SK-N-SH treated with all-trans-retinoic acid at 6 μM for 48 hours (cell line): ENCODE measurements around the gene CD47.

ENCODE experiments used
- ATAC-seq: fragments of 200-7000 bp; cut with Tn5 transposase; 3 replicates; pipeline ENCODE4 v1.9.1; 2020; ENCODE audit warnings: mild to moderate bottlenecking, moderate library complexity
- ARNTL ChIP-seq: fragments of 450-650 bp; formaldehyde crosslinking; IDR thresholded peaks from 2 replicates; pipeline ENCODE4 v1.5.0; 2020; ENCODE audit warnings: low read depth, mild to moderate bottlenecking, moderate library complexity, borderline replicate concordance
- BACH2 ChIP-seq: fragments of 250-450 bp; sonication (Bioruptor Pico); IDR thresholded peaks from 2 replicates; pipeline ENCODE4 v1.9.0; 2021; ENCODE audit warnings: mild to moderate bottlenecking, borderline replicate concordance
- CSDC2 ChIP-seq: fragments of 250-450 bp; sonication (Bioruptor Pico); IDR thresholded peaks from 2 replicates; pipeline ENCODE4 v1.5.0; 2020; ENCODE audit warnings: mild to moderate bottlenecking, moderate library complexity
- CSRNP3 ChIP-seq: fragments of 250-450 bp; sonication (Bioruptor Pico); IDR thresholded peaks from 2 replicates; pipeline ENCODE4 v1.5.1; 2021; ENCODE audit warnings: mild to moderate bottlenecking, moderate library complexity
- ESRRG ChIP-seq: fragments of 250-450 bp; sonication (Bioruptor Pico); IDR thresholded peaks from 2 replicates; pipeline ENCODE4 v1.6.1; 2021; ENCODE audit warnings: mild to moderate bottlenecking
- GLIS3 ChIP-seq: fragments of 250-450 bp; sonication (Bioruptor Pico); IDR thresholded peaks from 2 replicates; pipeline ENCODE4 v1.5.0; 2020; ENCODE audit warnings: mild to moderate bottlenecking, moderate library complexity
- ISL1 ChIP-seq: fragments of 250-450 bp; sonication (Bioruptor Pico); IDR thresholded peaks from 2 replicates; pipeline ENCODE4 v2.1.2; 2022; ENCODE audit warnings: mild to moderate bottlenecking, moderate library complexity
- OSR1 ChIP-seq: fragments of 250-450 bp; sonication (Bioruptor Pico); IDR thresholded peaks from 2 replicates; pipeline ENCODE4 v1.8.0; 2022; ENCODE audit warnings: moderate library complexity, mild to moderate bottlenecking, inconsistent platforms
- PATZ1 ChIP-seq: fragments of 250-450 bp; sonication (Bioruptor Pico); IDR thresholded peaks from 2 replicates; pipeline ENCODE4 v1.8.0; 2020; ENCODE audit warnings: mild to moderate bottlenecking, moderate library complexity, borderline replicate concordance
- POU6F1 ChIP-seq: fragments of 250-450 bp; sonication (Bioruptor Pico); IDR thresholded peaks from 2 replicates; pipeline ENCODE4 v1.8.0; 2021; ENCODE audit warnings: low read depth, mild to moderate bottlenecking, moderate library complexity, borderline replicate concordance
- PPARA ChIP-seq: fragments of 250-450 bp; sonication (Bioruptor Pico); IDR thresholded peaks from 2 replicates; pipeline ENCODE4 v1.5.0; 2020; ENCODE audit warnings: mild to moderate bottlenecking, borderline replicate concordance
- RARB ChIP-seq: fragments of 250-450 bp; sonication (Bioruptor Pico); IDR thresholded peaks from 2 replicates; pipeline ENCODE4 v1.8.0; 2021; ENCODE audit warnings: mild to moderate bottlenecking, moderate library complexity
- SNAI2 ChIP-seq: fragments of 250-450 bp; sonication (Bioruptor Pico); IDR thresholded peaks from 2 replicates; pipeline ENCODE4 v1.5.0; 2020; ENCODE audit warnings: mild to moderate bottlenecking, moderate library complexity
- TCF4 ChIP-seq: fragments of 250-450 bp; sonication (Bioruptor Pico); IDR thresholded peaks from 2 replicates; pipeline ENCODE4 v1.8.0; 2021; ENCODE audit warnings: mild to moderate bottlenecking, moderate library complexity, borderline replicate concordance
- TOX ChIP-seq: fragments of 250-450 bp; sonication (Bioruptor Pico); IDR thresholded peaks from 2 replicates; pipeline ENCODE4 v1.8.0; 2021; ENCODE audit warnings: mild to moderate bottlenecking, moderate library complexity, borderline replicate concordance
- TSHZ2 ChIP-seq: fragments of 250-450 bp; sonication (Bioruptor Pico); IDR thresholded peaks from 2 replicates; pipeline ENCODE4 v1.5.0; 2020; ENCODE audit warnings: mild to moderate bottlenecking, moderate library complexity
- ZFP3 ChIP-seq: fragments of 250-450 bp; sonication (Bioruptor Pico); IDR thresholded peaks from 2 replicates; pipeline ENCODE4 v1.5.0; 2020; ENCODE audit warnings: mild to moderate bottlenecking, moderate library complexity
- ZFP30 ChIP-seq: fragments of 450-650 bp; formaldehyde crosslinking; IDR thresholded peaks from 2 replicates; pipeline ENCODE4 v1.5.0; 2022; ENCODE audit warnings: mild to moderate bottlenecking, moderate library complexity
- ZNF70 ChIP-seq: fragments of 450-650 bp; formaldehyde crosslinking; IDR thresholded peaks from 2 replicates; pipeline ENCODE4 v1.5.0; 2020; ENCODE audit warnings: mild to moderate bottlenecking, moderate library complexity
- ZNF8 ChIP-seq: fragments of 450-650 bp; formaldehyde crosslinking; IDR thresholded peaks from 2 replicates; pipeline ENCODE4 v1.5.0; 2020; ENCODE audit warnings: mild to moderate bottlenecking, moderate library complexity

CD47 gene

GRCh38 chr3:108136561-108137459, 46.0 kb upstream of the CD47 start:
- TF ChIP-seq OSR1 (CRISPR knock-in tag) (no peak), ZFP30 (CRISPR knock-in tag) (no peak), GLIS3 (no peak), PATZ1 (no peak), ZNF70 (CRISPR knock-in tag) (no peak), CSRNP3 (no peak), ESRRG (no peak), ZNF8 (CRISPR knock-in tag) (no peak), BACH2 (CRISPR knock-in tag) (no peak), ZFP3 (CRISPR knock-in tag) (no peak), TOX (CRISPR knock-in tag) (no peak), POU6F1 (CRISPR knock-in tag) (no peak), ISL1 (CRISPR knock-in tag) (no peak)
- ATAC-seq: no peak

GRCh38 chr3:108134555-108134880, 43.7 kb upstream of the CD47 start:
- no peak for TF ChIP-seq ISL1 (CRISPR knock-in tag)
- no peak for TF ChIP-seq TSHZ2
- no peak for TF ChIP-seq PPARA (CRISPR knock-in tag)
- TF ChIP-seq TCF4 (CRISPR knock-in tag): no peak
- no peak for TF ChIP-seq BACH2 (CRISPR knock-in tag)
- ATAC-seq: no peak

- ATAC-seq: no peak
- no peak for TF ChIP-seq OSR1 (CRISPR knock-in tag)
- no peak for TF ChIP-seq SNAI2 (CRISPR knock-in tag)
- TF ChIP-seq RARB (CRISPR knock-in tag): no peak
- TF ChIP-seq PPARA (CRISPR knock-in tag): no peak
- no peak for TF ChIP-seq GLIS3
- no peak for TF ChIP-seq CSDC2
- no peak for TF ChIP-seq ZFP30 (CRISPR knock-in tag)
- TF ChIP-seq TSHZ2: no peak
- no peak for TF ChIP-seq ARNTL (CRISPR knock-in tag)
- TF ChIP-seq, all 23 proteins: peak for 0
Observed at GRCh38 chr3:108133858-108134554, 43.2 kb upstream of the CD47 start.
